ENCODE data around the gene OR51M1. TPM values are rescaled to one million over a fixed set of nuclear protein-coding genes. Genes with fewer than 3 reads are reported as not detected.

OR51M1 gene
- total and polyA plus RNA-seq, 2 donors (not counting 3 experiments of a cell fraction or from before 2014, with no cell fraction given) = not detected

DNA sequence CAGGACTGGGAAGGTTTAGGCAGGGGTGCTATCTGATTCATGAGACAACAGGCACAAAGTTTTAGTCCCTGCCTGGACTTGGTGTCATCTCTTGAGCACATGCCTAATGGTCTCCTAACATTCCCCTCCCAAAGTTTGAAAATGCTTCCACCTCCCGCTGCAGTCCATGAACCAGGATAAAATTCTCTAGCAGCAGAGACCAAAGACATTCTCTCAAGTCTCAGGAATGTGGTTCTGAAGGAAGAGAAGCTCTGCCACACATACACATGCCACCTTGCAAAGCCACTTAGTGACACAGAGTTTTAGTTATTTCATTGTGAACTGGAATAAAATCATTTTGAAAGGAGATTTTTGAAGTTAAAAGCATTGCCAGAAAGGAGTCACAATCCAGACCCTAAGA, 16.8 kb upstream of the OR51M1 start:
- Histone ChIP-seq H3K27ac (ENCODE audit: insufficient read depth, low read depth, low read length) (peak overlapping the region; percentile 69), H4K20me1 (replicated peaks; ENCODE audit: control insufficient read depth, extremely low read depth, insufficient read depth, low read length) (no peaks in the 10 kb centered on the region), H3K4me1 (ENCODE audit: control insufficient read depth, extremely low read depth, insufficient read depth, low read length) (peaks cover 32% of the 10 kb centered on the region), H3K9me3 (replicated peaks; ENCODE audit: control insufficient read depth, insufficient read depth, low read length) (no peaks in the 10 kb centered on the region), H2AFZ (ENCODE audit: low read depth, low read length) (no peak overlapping the region), H3K4me3 (replicated peaks in 1 of 3; ENCODE audit: insufficient read depth in 1 of 3, low read depth in 1 of 3, low read length in 3 of 3) (no peak overlapping the region), H3K9me1 (replicated peaks; ENCODE audit: control insufficient read depth, extremely low read depth, insufficient read depth, low read length) (no peaks in the 10 kb centered on the region), H3K36me3 (ENCODE audit: control insufficient read depth in 2 of 2, extremely low read depth in 1 of 2, insufficient read depth in 2 of 2, low read length in 2 of 2) (no peaks in the 10 kb centered on the region), H3K4me2 (ENCODE audit: insufficient read depth, low read length) (peak overlapping the region; percentile 47), H3K79me2 (ENCODE audit: control insufficient read depth, insufficient read depth, low read length) (no peaks in the 10 kb centered on the region), H3K9ac (replicated peaks; ENCODE audit: extremely low read depth, insufficient read depth, low read length) (peak overlapping the region; percentile 32), H3K27me3 (ENCODE audit: control insufficient read depth in 2 of 2, insufficient read depth in 2 of 2, low read length in 2 of 2) (no peaks in the 10 kb centered on the region)
- intact Hi-C loops (cut with micrococcal nuclease) (loop anchor here (1.0 kb wide), 1 partner anchor 87 kb away; no protein-coding TSS in a partner anchor), dilution Hi-C loops (cut with MboI; ENCODE audit: extremely low pct_ligation_motif_present, low sequenced_read_pairs) (no loop called here)
- CTCF ChIA-PET = interaction anchor here (1.3 to 1.4 kb wide), 2 partner anchors 242 to 730 kb away, joined by 3 read pairs; partner anchors contain the start of gene OR51D1
- POLR2A ChIA-PET = no interaction called here
- TSS peak; percentile 90 for BruUV-seq (replicated peaks)
- FAIRE-seq (no peak), DNase-seq (ENCODE audit: low read depth, low spot score) (no peak)
- TF ChIP-seq GATA2 (IDR thresholded peaks at IDR 0.05; ENCODE audit: insufficient read depth, insufficient read length, low read depth, low read length) (no peak), POLR2AphosphoS5 (IDR thresholded peaks at IDR 0.05; ENCODE audit: insufficient read depth, low read depth, low read length) (no peak), JUN (IDR thresholded peaks at IDR 0.05; ENCODE audit: borderline replicate concordance, insufficient read depth, insufficient read length, low read depth) (no peak)

DNA sequence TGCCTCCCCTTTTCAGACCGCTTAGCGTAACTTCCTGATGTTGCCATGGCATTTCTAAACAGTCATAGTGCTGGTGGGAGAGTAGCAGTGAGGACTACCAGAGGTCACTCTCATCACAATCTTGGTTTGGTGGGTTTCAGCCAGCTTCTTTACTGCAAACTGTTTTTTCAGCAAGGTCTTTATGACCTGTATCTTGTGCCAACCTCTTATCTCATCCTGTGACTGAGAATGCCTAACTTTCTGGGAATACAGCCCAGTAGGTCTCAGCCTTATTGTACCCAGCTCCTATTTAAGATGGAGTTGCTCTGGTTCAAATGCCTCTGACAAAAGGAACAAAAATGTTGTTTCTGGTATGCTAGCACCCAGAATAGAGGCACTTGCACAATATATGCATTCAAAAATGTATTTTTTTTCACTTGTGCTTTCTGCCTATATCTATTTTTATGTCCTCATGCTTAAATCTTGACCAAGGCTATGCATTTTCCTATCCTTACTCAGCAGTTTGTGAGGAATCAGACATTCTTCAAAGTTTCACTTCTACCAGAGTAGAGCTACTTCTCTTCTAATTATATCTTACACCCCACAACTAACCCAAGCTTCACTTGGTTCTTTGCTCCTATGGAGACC, 16.1 kb upstream of the OR51M1 start:
- CTCF ChIA-PET = interaction anchor here (1.0 to 1.4 kb wide), 3 partner anchors 76 to 731 kb away, joined by 3 read pairs; partner anchors contain the start of gene OR51D1
- H3K4me2 ChIP-seq (ENCODE audit: insufficient read depth, low read length) = no peak overlapping the region
- DNase-seq (ENCODE audit: low read depth, low spot score) = peak; percentile 92

More for the DNA sequence above, 16.1 kb upstream of the OR51M1 start:
- no peaks in the 10 kb centered on the region for H4K20me1 ChIP-seq (replicated peaks; ENCODE audit: control insufficient read depth, extremely low read depth, insufficient read depth, low read length)
- H3K9me3 ChIP-seq (replicated peaks; ENCODE audit: control insufficient read depth, insufficient read depth, low read length) = no peaks in the 10 kb centered on the region
- BruUV-seq (replicated peaks) = no TSS peak
- no peak overlapping the region for H3K9ac ChIP-seq (replicated peaks; ENCODE audit: extremely low read depth, insufficient read depth, low read length)
- no peaks in the 10 kb centered on the region for H3K36me3 ChIP-seq (ENCODE audit: control insufficient read depth in 2 of 2, extremely low read depth in 1 of 2, insufficient read depth in 2 of 2, low read length in 2 of 2)
- no peak for FAIRE-seq
- H3K4me1 ChIP-seq (ENCODE audit: control insufficient read depth, extremely low read depth, insufficient read depth, low read length) = peaks cover 32% of the 10 kb centered on the region
- no peaks in the 10 kb centered on the region for H3K9me1 ChIP-seq (replicated peaks; ENCODE audit: control insufficient read depth, extremely low read depth, insufficient read depth, low read length)
- peak overlapping the region; percentile 69 for H3K27ac ChIP-seq (ENCODE audit: insufficient read depth, low read depth, low read length)
- TF ChIP-seq, protein P1, sequence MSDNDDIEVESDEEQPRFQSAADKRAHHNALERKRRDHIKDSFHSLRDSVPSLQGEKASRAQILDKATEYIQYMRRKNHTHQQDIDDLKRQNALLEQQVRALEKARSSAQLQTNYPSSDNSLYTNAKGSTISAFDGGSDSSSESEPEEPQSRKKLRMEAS (IDR thresholded peaks at IDR 0.05; ENCODE audit: insufficient read depth, insufficient read length) = no peak
- peak; percentile 76 for TF ChIP-seq GATA2 (IDR thresholded peaks at IDR 0.05; ENCODE audit: insufficient read depth, insufficient read length, low read depth, low read length)
- peak; percentile 63 for TF ChIP-seq JUN (IDR thresholded peaks at IDR 0.05; ENCODE audit: borderline replicate concordance, insufficient read depth, insufficient read length, low read depth)
- TF ChIP-seq, protein P2, sequence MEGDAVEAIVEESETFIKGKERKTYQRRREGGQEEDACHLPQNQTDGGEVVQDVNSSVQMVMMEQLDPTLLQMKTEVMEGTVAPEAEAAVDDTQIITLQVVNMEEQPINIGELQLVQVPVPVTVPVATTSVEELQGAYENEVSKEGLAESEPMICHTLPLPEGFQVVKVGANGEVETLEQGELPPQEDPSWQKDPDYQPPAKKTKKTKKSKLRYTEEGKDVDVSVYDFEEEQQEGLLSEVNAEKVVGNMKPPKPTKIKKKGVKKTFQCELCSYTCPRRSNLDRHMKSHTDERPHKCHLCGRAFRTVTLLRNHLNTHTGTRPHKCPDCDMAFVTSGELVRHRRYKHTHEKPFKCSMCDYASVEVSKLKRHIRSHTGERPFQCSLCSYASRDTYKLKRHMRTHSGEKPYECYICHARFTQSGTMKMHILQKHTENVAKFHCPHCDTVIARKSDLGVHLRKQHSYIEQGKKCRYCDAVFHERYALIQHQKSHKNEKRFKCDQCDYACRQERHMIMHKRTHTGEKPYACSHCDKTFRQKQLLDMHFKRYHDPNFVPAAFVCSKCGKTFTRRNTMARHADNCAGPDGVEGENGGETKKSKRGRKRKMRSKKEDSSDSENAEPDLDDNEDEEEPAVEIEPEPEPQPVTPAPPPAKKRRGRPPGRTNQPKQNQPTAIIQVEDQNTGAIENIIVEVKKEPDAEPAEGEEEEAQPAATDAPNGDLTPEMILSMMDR (IDR thresholded peaks at IDR 0.05; ENCODE audit: extremely low read depth in 1 of 2, insufficient read depth in 1 of 2, low read depth in 1 of 2, low read length in 2 of 2) = no peak
- TF ChIP-seq POLR2A (IDR thresholded peaks at IDR 0.05; ENCODE audit: low read depth, low read length) = no peak
- TF ChIP-seq FOS (IDR thresholded peaks at IDR 0.05; ENCODE audit: borderline replicate concordance, insufficient read depth, low read length) = peak; percentile 56
- no peak for TF ChIP-seq MYC (IDR thresholded peaks at IDR 0.05; ENCODE audit: low read depth, low read length)
- no peak for TF ChIP-seq EZH2 (IDR thresholded peaks at IDR 0.05; ENCODE audit: borderline replicate concordance, low read depth, low read length, severe bottlenecking)
- TF ChIP-seq POLR2AphosphoS5 (IDR thresholded peaks at IDR 0.05; ENCODE audit: insufficient read depth, low read depth, low read length) = peak; percentile 26
- H3K4me3 ChIP-seq (replicated peaks in 1 of 3; ENCODE audit: insufficient read depth in 1 of 3, low read depth in 1 of 3, low read length in 3 of 3) = no peak overlapping the region
- H2AFZ ChIP-seq (ENCODE audit: low read depth, low read length) = no peak overlapping the region
- no peaks in the 10 kb centered on the region for H3K27me3 ChIP-seq (ENCODE audit: control insufficient read depth in 2 of 2, insufficient read depth in 2 of 2, low read length in 2 of 2)
- intact Hi-C loops (cut with micrococcal nuclease) (loop anchor here (1.0 kb wide), 1 partner anchor 87 kb away; no protein-coding TSS in a partner anchor), dilution Hi-C loops (cut with MboI; ENCODE audit: extremely low pct_ligation_motif_present, low sequenced_read_pairs) (no loop called here)
- H3K79me2 ChIP-seq (ENCODE audit: control insufficient read depth, insufficient read depth, low read length) = no peaks in the 10 kb centered on the region
- POLR2A ChIA-PET = no interaction called here

Data from endothelial cell of umbilical vein (primary cell).